Endothelial cell of umbilical vein (primary cell): ENCODE results near the gene TMEM266. TPM values are rescaled to one million over a fixed set of nuclear protein-coding genes. Genes with fewer than 3 reads are reported as not detected.

Source experiments
- BruUV-seq: library from RNA; stranded (reverse); fragments of 400-500 nt; replicated peaks from 2 replicates; lab custom pipeline; 2021; lab: Mats Ljungman, UMichigan
- CTCF ChIA-PET: fragments of 300-600, 350-600 bp; sonication (Branson Sonifier 250); formaldehyde crosslinking; loops from one replicate; lab custom pipeline; 2021; ENCODE audit warnings: antibody characterized with exemption, inconsistent platforms; lab: Charles Lee
- POLR2A ChIA-PET: fragments of 300-600, 350-600 bp; sonication (Branson Sonifier 250); formaldehyde crosslinking; loops from one replicate; lab custom pipeline; 2021; ENCODE audit warnings: antibody characterized with exemption, inconsistent platforms; lab: Charles Lee
- DNase-seq: peaks from one replicate; pipeline ENCODE4 v3.0.0-alpha.2; 2011; ENCODE audit warnings: low read depth, low spot score
- FAIRE-seq: peaks from 2 replicates; lab custom pipeline; 2011; peaks lifted over from hg19 to GRCh38; lab: Jason Lieb, UNC
- H2AFZ ChIP-seq: 2 replicates; pipeline ENCODE4 v1.6.0; 2012; ENCODE audit warnings: low read depth, low read length, control low read depth, inconsistent platforms
- H3K27ac ChIP-seq: 2 replicates; pipeline ENCODE4 v1.5.1; 2011; ENCODE audit warnings: low read depth, mild to moderate bottlenecking, control low read depth, low read length, moderate library complexity; ENCODE audit not compliant: insufficient read depth
- H3K27me3 ChIP-seq, 2 experiments: 2 replicates each; pipeline versions ENCODE4 v1.6.0 to v1.6.1; 2011; ENCODE audit warnings: low read length in 2 of 2, mixed read lengths in 1 of 2; ENCODE audit not compliant: control insufficient read depth in 2 of 2, insufficient read depth in 2 of 2
- H3K36me3 ChIP-seq, 2 experiments: 2 replicates in 1 of 2; 3 replicates in 1 of 2; pipeline ENCODE4 v1.5.1; 2011; ENCODE audit warnings: low read length in 2 of 2, mild to moderate bottlenecking in 1 of 2, moderate library complexity in 1 of 2; ENCODE audit not compliant: control insufficient read depth in 2 of 2, insufficient read depth in 2 of 2; ENCODE audit errors: extremely low read depth in 1 of 2
- H3K4me1 ChIP-seq: 3 replicates; pipeline ENCODE4 v1.5.1; 2011; ENCODE audit warnings: mild to moderate bottlenecking, low read length; ENCODE audit not compliant: control insufficient read depth, insufficient read depth; ENCODE audit errors: extremely low read depth
- H3K4me2 ChIP-seq: 2 replicates; pipeline ENCODE4 v1.6.1; 2011; ENCODE audit warnings: low read length, control low read depth, mixed read lengths; ENCODE audit not compliant: insufficient read depth
- H3K4me3 ChIP-seq, 3 experiments: fragments of 200-600 bp in 1 of 3; sonication (generic), shearing (Covaris generic) in 1 of 3; replicated peaks in 1 of 3; 2 replicates each; pipeline ENCODE4 v1.5.1; 2011 to 2016; ENCODE audit warnings: control low read depth in 3 of 3, low read length in 3 of 3, mild to moderate bottlenecking in 2 of 3, inconsistent platforms in 1 of 3, low read depth in 1 of 3, moderate library complexity in 1 of 3; ENCODE audit not compliant: insufficient read depth in 1 of 3
- H3K79me2 ChIP-seq: 2 replicates; pipeline ENCODE4 v1.6.0; 2012; ENCODE audit warnings: low read length, inconsistent platforms; ENCODE audit not compliant: control insufficient read depth, insufficient read depth
- H3K9ac ChIP-seq: replicated peaks from 2 replicates; pipeline ENCODE3; 2011; ENCODE audit warnings: low read length, control low read depth; ENCODE audit not compliant: insufficient read depth; ENCODE audit errors: extremely low read depth
- H3K9me1 ChIP-seq: replicated peaks from 3 replicates; pipeline ENCODE4 v1.6.0; 2011; ENCODE audit warnings: mild to moderate bottlenecking, low read length; ENCODE audit not compliant: control insufficient read depth, insufficient read depth; ENCODE audit errors: extremely low read depth
- H3K9me3 ChIP-seq: replicated peaks from 2 replicates; pipeline ENCODE4 v1.5.1; 2012; ENCODE audit warnings: low read length, inconsistent platforms; ENCODE audit not compliant: control insufficient read depth, insufficient read depth
- H4K20me1 ChIP-seq: replicated peaks from 2 replicates; pipeline ENCODE3; 2011; ENCODE audit warnings: mild to moderate bottlenecking, low read length; ENCODE audit not compliant: control insufficient read depth, insufficient read depth; ENCODE audit errors: extremely low read depth
- CTCF ChIP-seq, 2 donors: IDR thresholded peaks; 1 replicate in 1 of 2; 2 replicates in 1 of 2; pipeline ENCODE4 v1.5.1; 2011; ENCODE audit warnings: low read length in 2 of 2, mild to moderate bottlenecking in 2 of 2, moderate library complexity in 2 of 2, control low read depth in 1 of 2, inconsistent platforms in 1 of 2, low read depth in 1 of 2; ENCODE audit not compliant: insufficient read depth in 1 of 2; ENCODE audit errors: extremely low read depth in 1 of 2
- EZH2 ChIP-seq: IDR thresholded peaks from 2 replicates; pipeline ENCODE4 v1.6.1; 2012; ENCODE audit warnings: borderline replicate concordance, low read depth, mild to moderate bottlenecking, moderate library complexity, low read length, inconsistent platforms; ENCODE audit not compliant: severe bottlenecking
- FOS ChIP-seq: IDR thresholded peaks from 2 replicates; pipeline ENCODE4 v1.6.1; 2011; ENCODE audit warnings: mild to moderate bottlenecking, low read length, moderate library complexity, borderline replicate concordance; ENCODE audit not compliant: insufficient read depth
- GATA2 ChIP-seq: IDR thresholded peaks from 2 replicates; pipeline ENCODE4 v1.7.0; 2011; ENCODE audit warnings: low read depth, mild to moderate bottlenecking, moderate library complexity, mixed read lengths, low read length; ENCODE audit not compliant: insufficient read length, insufficient read depth
- JUN ChIP-seq: IDR thresholded peaks from 2 replicates; pipeline ENCODE4 v1.6.1; 2011; ENCODE audit warnings: borderline replicate concordance, low read depth; ENCODE audit not compliant: insufficient read length, insufficient read depth
- MAX ChIP-seq: IDR thresholded peaks from 2 replicates; pipeline ENCODE4 v1.6.1; 2011; ENCODE audit not compliant: insufficient read depth, insufficient read length
- MYC ChIP-seq: IDR thresholded peaks from one replicate; pipeline ENCODE4 v1.6.1; 2011; ENCODE audit warnings: mild to moderate bottlenecking, low read depth, low read length
- POLR2A ChIP-seq: IDR thresholded peaks from 2 replicates; pipeline ENCODE4 v1.6.1; 2012; ENCODE audit warnings: low read depth, mild to moderate bottlenecking, control low read depth, low read length
- POLR2AphosphoS5 ChIP-seq: IDR thresholded peaks from 2 replicates; pipeline ENCODE4 v1.6.1; 2012; ENCODE audit warnings: low read depth, mild to moderate bottlenecking, control low read depth, low read length, moderate library complexity; ENCODE audit not compliant: insufficient read depth
- dilution Hi-C: fragments of 300-500 bp; cut with MboI; formaldehyde crosslinking; loops from one replicate; pipeline ENCODE4 v1.15.0; 2019; ENCODE audit warnings: low sequenced_read_pairs; ENCODE audit not compliant: extremely low pct_ligation_motif_present
- intact Hi-C: fragments of 100-400 bp; cut with micrococcal nuclease; formaldehyde crosslinking; loops from one replicate; pipeline ENCODE4 v1.10.0; 2022
- polyA plus RNA-seq, 4 experiments: library from polyadenylated mRNA; depleted of rRNA in 3 of 4; stranded (reverse) in 3 of 4; unstranded in 1 of 4; fragments of >200 nt; gene quantifications; 2 replicates each; pipeline versions ENCODE4 v1.2.1 to v1.2.3, GENCODE V29; 2011 to 2012; ENCODE audit warnings: missing spikeins in 1 of 4
- total RNA-seq: library from RNA; stranded (reverse); gene quantifications from 2 replicates; pipeline ENCODE4 v1.2.3, GENCODE V29; 2021

TMEM266 gene
- total and polyA plus RNA-seq, 2 donors (not counting 3 experiments of a cell fraction or from before 2014, with no cell fraction given), result not detected

DNA sequence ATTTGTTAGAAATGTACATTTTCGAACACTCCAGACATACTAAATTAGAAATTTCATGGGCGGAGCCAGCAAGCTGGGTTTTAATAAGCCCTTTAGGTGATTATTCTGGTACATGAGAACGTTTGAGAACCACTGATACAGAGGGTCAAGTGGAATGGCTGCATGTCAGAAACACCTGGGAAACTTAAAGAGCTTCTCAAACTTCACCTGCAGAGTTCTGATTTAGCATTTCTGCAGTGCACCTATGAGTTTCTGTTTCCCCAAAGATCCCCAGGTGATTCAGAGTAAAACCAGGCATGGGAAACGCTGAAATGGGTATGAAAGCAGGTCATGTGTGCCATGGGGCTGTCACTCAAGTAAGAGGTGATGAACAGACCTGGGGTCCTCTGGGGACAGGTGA is 68.1 kb downstream of the TMEM266 start:
- ChIA-PET CTCF (interaction anchor here (3.5 kb wide), 1 partner anchor 12 kb away, joined by 19 read pairs; no protein-coding TSS in a partner anchor), POLR2A (no interaction called here)
- dilution Hi-C loops, result no loop called here
- Histone ChIP-seq H3K79me2 (no peaks in the 10 kb centered on the region), H3K4me2 (no peak overlapping the region), H3K9me1 (no peaks in the 10 kb centered on the region), H3K9me3 (no peaks in the 10 kb centered on the region), H3K4me3 (no peak overlapping the region), H3K4me1 (no peaks in the 10 kb centered on the region), H2AFZ (no peak overlapping the region), H4K20me1 (no peaks in the 10 kb centered on the region), H3K27ac (no peak overlapping the region), H3K9ac (no peak overlapping the region), H3K27me3 (peaks cover 0 to 4% of the 10 kb centered on the region in 2 experiments), H3K36me3 (no peaks in the 10 kb centered on the region)
- no peak for FAIRE-seq
- TF ChIP-seq MAX, result no peak
- TF ChIP-seq CTCF (IDR thresholded peaks at IDR 0.05; ENCODE audit: extremely low read depth in 1 of 2, insufficient read depth in 1 of 2, low read depth in 1 of 2, low read length in 2 of 2), result no peak
- no peak for TF ChIP-seq POLR2AphosphoS5
- no peak for TF ChIP-seq JUN
- no peak for TF ChIP-seq MYC
- TF ChIP-seq POLR2A, result no peak
- no peak for TF ChIP-seq EZH2
- no peak for TF ChIP-seq FOS
- TF ChIP-seq GATA2, result no peak
- no peak for DNase-seq
- intact Hi-C loops, result no loop called here
- BruUV-seq, result no TSS peak
